Thoracic aorta (tissue), 2 donors: ENCODE data around the gene PCGF5. TPM values are rescaled to one million over a fixed set of nuclear protein-coding genes. Genes with fewer than 3 reads are reported as not detected.

Experiments
- ATAC-seq: fragments of 150-250 bp; one replicate; pipeline ENCODE4 v1.8.0; 2017; ENCODE audit warnings: low read depth; ENCODE audit not compliant: insufficient number of reproducible peaks, low FRiP score
- DNase-seq: peaks from one replicate; pipeline ENCODE4 v3.0.0-alpha.2; 2020; ENCODE audit warnings: low spot score
- H3K27ac ChIP-seq, 2 donors: fragments of 200-600 bp; sonication (generic); 1 replicate in 1 of 2; 2 replicates in 1 of 2; pipeline ENCODE4 v1.5.1; 2016; ENCODE audit warnings: mild to moderate bottlenecking in 2 of 2, moderate library complexity in 2 of 2
- H3K27me3 ChIP-seq: fragments of 200-600 bp; sonication (generic); replicated peaks from 2 replicates; pipeline ENCODE4 v1.6.0; 2016; ENCODE audit warnings: mild to moderate bottlenecking; ENCODE audit not compliant: insufficient read depth
- H3K36me3 ChIP-seq: fragments of 200-600 bp; sonication (generic); one replicate; pipeline ENCODE4 v1.5.1; 2016
- H3K4me1 ChIP-seq, 2 donors: fragments of 200-600 bp; sonication (generic); 1 replicate in 1 of 2; 2 replicates in 1 of 2; pipeline versions ENCODE4 v1.5.1 to v1.6.0; 2016; ENCODE audit warnings: low read depth in 2 of 2, mild to moderate bottlenecking in 1 of 2; ENCODE audit not compliant: control insufficient read depth in 1 of 2
- H3K4me3 ChIP-seq: fragments of 200-600 bp; sonication (generic); 2 replicates; pipeline ENCODE4 v1.5.1; 2016; ENCODE audit warnings: mild to moderate bottlenecking
- H3K9me3 ChIP-seq: fragments of 200-600 bp; sonication (generic); 2 replicates; pipeline ENCODE4 v1.5.1; 2016
- CTCF ChIP-seq: fragments of 200-600 bp; sonication (generic); IDR thresholded peaks from one replicate; pipeline ENCODE4 v1.5.1; 2019; ENCODE audit warnings: antibody characterized with exemption
- total RNA-seq, 2 donors: library from RNA; depleted of rRNA; stranded (reverse); fragments of >200 nt; gene quantifications; one replicate each; pipeline versions ENCODE4 v1.1.0 to v1.2.3, GENCODE V29; 2016

PCGF5 gene
- total RNA-seq, 2 donors from 2014 or later = 111 to 175 TPM

GRCh38 chr10:91188889-91189288 is 31.6 kb upstream of the PCGF5 start:
- Histone ChIP-seq H3K36me3 (no peaks in the 10 kb centered on the region), H3K4me1 (peaks cover 15 to 54% of the 10 kb centered on the region in 2 donors), H3K27me3 (no peaks in the 10 kb centered on the region), H3K4me3 (no peak overlapping the region), H3K27ac (peak overlapping the region in 1 of 2 donors; percentile 80), H3K9me3 (no peaks in the 10 kb centered on the region)
- DNase-seq (no peak), ATAC-seq (no peak)
- no peak for TF ChIP-seq CTCF

- H3K27me3 ChIP-seq = no peaks in the 10 kb centered on the region
- peaks cover 10 to 53% of the 10 kb centered on the region in 2 donors for H3K4me1 ChIP-seq
- DNase-seq (no peak), ATAC-seq (peak; percentile 88)
- peak overlapping the region; percentile 1 for H3K4me3 ChIP-seq
- TF ChIP-seq CTCF = no peak
- peak overlapping the region; percentile 70 to 80 for H3K27ac ChIP-seq
- no peaks in the 10 kb centered on the region for H3K36me3 ChIP-seq
- no peaks in the 10 kb centered on the region for H3K9me3 ChIP-seq
These were observed 30.0 kb upstream of the PCGF5 start for GRCh38 chr10:91190388-91190870.

GRCh38 chr10:91190876-91191583 is 29.4 kb upstream of the PCGF5 start:
- H3K4me1 ChIP-seq = peaks cover 4 to 48% of the 10 kb centered on the region in 2 donors
- TF ChIP-seq CTCF = no peak
- H3K27ac ChIP-seq = peak overlapping the region; percentile 70 to 80
- no peak for ATAC-seq
- H3K9me3 ChIP-seq = no peaks in the 10 kb centered on the region
- H3K4me3 ChIP-seq = peak overlapping the region; percentile 11
- no peaks in the 10 kb centered on the region for H3K36me3 ChIP-seq
- DNase-seq = no peak
- H3K27me3 ChIP-seq = no peaks in the 10 kb centered on the region

- no peak for ATAC-seq
These were observed 28.9 kb upstream of the PCGF5 start for GRCh38 chr10:91191584-91191919.

More at GRCh38 chr10:91191584-91191919, 28.9 kb upstream of the PCGF5 start:
- Histone ChIP-seq H3K9me3 (no peaks in the 10 kb centered on the region), H3K4me1 (peaks cover 4 to 51% of the 10 kb centered on the region in 2 donors), H3K27me3 (no peaks in the 10 kb centered on the region), H3K4me3 (no peak overlapping the region), H3K36me3 (no peaks in the 10 kb centered on the region), H3K27ac (peak overlapping the region; percentile 70 to 80)
- no peak for TF ChIP-seq CTCF
- no peak for DNase-seq
